Thoracic aorta (tissue), 2 donors: ENCODE results near the gene SNX8. TPM values are rescaled to one million over a fixed set of nuclear protein-coding genes. Genes with fewer than 3 reads are reported as not detected.

ENCODE experiments used
- ATAC-seq: fragments of 150-250 bp; one replicate; pipeline ENCODE4 v1.8.0; 2017; ENCODE audit warnings: low read depth; ENCODE audit not compliant: insufficient number of reproducible peaks, low FRiP score
- DNase-seq: peaks from one replicate; pipeline ENCODE4 v3.0.0-alpha.2; 2020; ENCODE audit warnings: low spot score
- H3K27ac ChIP-seq, 2 donors: fragments of 200-600 bp; sonication (generic); 1 replicate in 1 of 2; 2 replicates in 1 of 2; pipeline ENCODE4 v1.5.1; 2016; ENCODE audit warnings: mild to moderate bottlenecking in 2 of 2, moderate library complexity in 2 of 2
- H3K27me3 ChIP-seq: fragments of 200-600 bp; sonication (generic); replicated peaks from 2 replicates; pipeline ENCODE4 v1.6.0; 2016; ENCODE audit warnings: mild to moderate bottlenecking; ENCODE audit not compliant: insufficient read depth
- H3K36me3 ChIP-seq: fragments of 200-600 bp; sonication (generic); one replicate; pipeline ENCODE4 v1.5.1; 2016
- H3K4me1 ChIP-seq, 2 donors: fragments of 200-600 bp; sonication (generic); 1 replicate in 1 of 2; 2 replicates in 1 of 2; pipeline versions ENCODE4 v1.5.1 to v1.6.0; 2016; ENCODE audit warnings: low read depth in 2 of 2, mild to moderate bottlenecking in 1 of 2; ENCODE audit not compliant: control insufficient read depth in 1 of 2
- H3K4me3 ChIP-seq: fragments of 200-600 bp; sonication (generic); 2 replicates; pipeline ENCODE4 v1.5.1; 2016; ENCODE audit warnings: mild to moderate bottlenecking
- H3K9me3 ChIP-seq: fragments of 200-600 bp; sonication (generic); 2 replicates; pipeline ENCODE4 v1.5.1; 2016
- total RNA-seq, 2 donors: library from RNA; depleted of rRNA; stranded (reverse); fragments of >200 nt; gene quantifications; one replicate each; pipeline versions ENCODE4 v1.1.0 to v1.2.3, GENCODE V29; 2016
- TF ChIP-seq, protein P1 (sequence below): fragments of 200-600 bp; sonication (generic); IDR thresholded peaks from one replicate; pipeline ENCODE4 v1.5.1; 2019; ENCODE audit warnings: antibody characterized with exemption

Gene SNX8
- total RNA-seq, 2 donors from 2014 or later: 6.5 to 29.6 TPM

GRCh38 chr7:2209146-2209960 lies 104.9 kb downstream of the SNX8 start:
- H3K9me3 ChIP-seq: no peaks in the 10 kb centered on the region
- ATAC-seq (no peak), DNase-seq (no peak)
- no peaks in the 10 kb centered on the region for H3K27me3 ChIP-seq
- TF ChIP-seq, protein P1, sequence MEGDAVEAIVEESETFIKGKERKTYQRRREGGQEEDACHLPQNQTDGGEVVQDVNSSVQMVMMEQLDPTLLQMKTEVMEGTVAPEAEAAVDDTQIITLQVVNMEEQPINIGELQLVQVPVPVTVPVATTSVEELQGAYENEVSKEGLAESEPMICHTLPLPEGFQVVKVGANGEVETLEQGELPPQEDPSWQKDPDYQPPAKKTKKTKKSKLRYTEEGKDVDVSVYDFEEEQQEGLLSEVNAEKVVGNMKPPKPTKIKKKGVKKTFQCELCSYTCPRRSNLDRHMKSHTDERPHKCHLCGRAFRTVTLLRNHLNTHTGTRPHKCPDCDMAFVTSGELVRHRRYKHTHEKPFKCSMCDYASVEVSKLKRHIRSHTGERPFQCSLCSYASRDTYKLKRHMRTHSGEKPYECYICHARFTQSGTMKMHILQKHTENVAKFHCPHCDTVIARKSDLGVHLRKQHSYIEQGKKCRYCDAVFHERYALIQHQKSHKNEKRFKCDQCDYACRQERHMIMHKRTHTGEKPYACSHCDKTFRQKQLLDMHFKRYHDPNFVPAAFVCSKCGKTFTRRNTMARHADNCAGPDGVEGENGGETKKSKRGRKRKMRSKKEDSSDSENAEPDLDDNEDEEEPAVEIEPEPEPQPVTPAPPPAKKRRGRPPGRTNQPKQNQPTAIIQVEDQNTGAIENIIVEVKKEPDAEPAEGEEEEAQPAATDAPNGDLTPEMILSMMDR: peak; percentile 71
- H3K27ac ChIP-seq: no peak overlapping the region
- peaks cover 8 to 14% of the 10 kb centered on the region in 2 donors for H3K4me1 ChIP-seq
- H3K36me3 ChIP-seq: peaks cover 15% of the 10 kb centered on the region
- no peak overlapping the region for H3K4me3 ChIP-seq

GRCh38 chr7:2208712-2209111 lies 105.5 kb downstream of the SNX8 start:
- Histone ChIP-seq H3K4me3 (no peak overlapping the region), H3K27me3 (no peaks in the 10 kb centered on the region), H3K27ac (no peak overlapping the region), H3K9me3 (no peaks in the 10 kb centered on the region), H3K36me3 (peaks cover 9% of the 10 kb centered on the region), H3K4me1 (peaks cover 8 to 19% of the 10 kb centered on the region in 2 donors)
- ATAC-seq (no peak), DNase-seq (no peak)
- TF ChIP-seq, protein P1: no peak

GRCh38 chr7:2205036-2205780 lies 109.0 kb downstream of the SNX8 start:
- no peak for DNase-seq
- Histone ChIP-seq H3K27ac (no peak overlapping the region), H3K4me3 (no peak overlapping the region), H3K27me3 (no peaks in the 10 kb centered on the region), H3K36me3 (peaks cover 10% of the 10 kb centered on the region), H3K9me3 (no peaks in the 10 kb centered on the region), H3K4me1 (peaks cover 8 to 24% of the 10 kb centered on the region in 2 donors)
- no peak for ATAC-seq
- TF ChIP-seq, protein P1: no peak

GRCh38 chr7:2204446-2204845 lies 109.8 kb downstream of the SNX8 start:
- Histone ChIP-seq H3K4me3 (no peak overlapping the region), H3K27ac (no peak overlapping the region), H3K4me1 (peaks cover 8 to 24% of the 10 kb centered on the region in 2 donors), H3K27me3 (no peaks in the 10 kb centered on the region), H3K9me3 (no peaks in the 10 kb centered on the region), H3K36me3 (peaks cover 13% of the 10 kb centered on the region)
- DNase-seq (no peak), ATAC-seq (no peak)
- TF ChIP-seq, protein P1: no peak

DNA sequence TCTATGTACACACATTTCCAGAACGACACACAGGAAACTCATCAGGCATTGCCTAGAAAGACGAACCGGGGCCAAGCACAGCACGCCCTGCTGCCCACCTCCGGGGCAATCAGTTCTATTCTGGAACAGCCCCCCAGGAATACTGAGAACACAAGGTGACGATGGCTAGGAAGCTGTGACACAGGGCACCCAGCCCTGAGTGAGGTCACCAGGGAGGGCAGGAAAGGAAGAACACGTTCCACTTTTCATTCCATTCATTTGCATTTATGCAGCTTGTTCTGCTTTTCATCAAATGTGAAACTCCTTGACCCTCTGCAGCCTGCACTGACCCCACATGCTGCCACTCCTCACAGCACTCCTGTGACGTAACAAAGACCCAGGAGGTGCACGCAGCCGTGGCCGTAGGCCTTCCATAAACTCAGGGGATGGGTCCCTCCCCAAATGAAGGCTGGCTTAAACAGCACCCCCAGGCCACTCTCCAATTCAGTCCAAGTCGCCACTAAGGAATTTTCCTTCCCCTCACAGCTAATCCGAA lies 110.4 kb downstream of the SNX8 start:
- TF ChIP-seq, protein P1: no peak
- no peak for ATAC-seq
- no peak overlapping the region for H3K27ac ChIP-seq

More for the DNA sequence above, 110.4 kb downstream of the SNX8 start:
- no peak overlapping the region for H3K4me3 ChIP-seq
- no peak for DNase-seq
- H3K9me3 ChIP-seq: no peaks in the 10 kb centered on the region
- H3K27me3 ChIP-seq: no peaks in the 10 kb centered on the region
- H3K36me3 ChIP-seq: peaks cover 13% of the 10 kb centered on the region
- peaks cover 8 to 24% of the 10 kb centered on the region in 2 donors for H3K4me1 ChIP-seq
